Left lobe of liver (tissue), 1 donor: ENCODE results near the gene GTPBP8. TPM values are rescaled to one million over a fixed set of nuclear protein-coding genes. Genes with fewer than 3 reads are reported as not detected.

ENCODE experiments used
- total RNA-seq: library from RNA; stranded (reverse); gene quantifications from one replicate; pipeline ENCODE4 v1.2.1, GENCODE V29; 2021
- donor health status: DM: no; HTN: yes; CAD: no.

The GTPBP8 gene
- total RNA-seq, 1 donor from 2014 or later = 7.7 TPM

Other genes starting within 250 kb of the GTPBP8 start
- not detected for gene CD200R1L, start 144.1 kb upstream of the GTPBP8 start, total RNA-seq
- gene CD200R1, start 15.9 kb upstream of the GTPBP8 start, total RNA-seq = 0.38 TPM
- 0.50 TPM for gene BOC, start 220.6 kb downstream of the GTPBP8 start, total RNA-seq